MM.1S (cell line): ENCODE measurements around the gene EPG5.

Experiments used
- CTCF ChIP-seq: fragments of 300-600 bp; sonication (generic); IDR thresholded peaks from 2 replicates; pipeline ENCODE4 v1.5.1; 2016; ENCODE audit warnings: antibody characterized with exemption, low read length, mixed read lengths
- EZH2 ChIP-seq: fragments of 300-600 bp; sonication (generic); optimal IDR thresholded peaks from 2 replicates; pipeline ENCODE3; 2017; ENCODE audit warnings: low read depth, mild to moderate bottlenecking, antibody characterized with exemption, low read length, mixed read lengths
- EZH2phosphoT487 ChIP-seq: fragments of 300-600 bp; sonication (generic); IDR thresholded peaks from 2 replicates; pipeline ENCODE4 v1.6.1; 2018; ENCODE audit warnings: antibody characterized with exemption, low read length

DNA sequence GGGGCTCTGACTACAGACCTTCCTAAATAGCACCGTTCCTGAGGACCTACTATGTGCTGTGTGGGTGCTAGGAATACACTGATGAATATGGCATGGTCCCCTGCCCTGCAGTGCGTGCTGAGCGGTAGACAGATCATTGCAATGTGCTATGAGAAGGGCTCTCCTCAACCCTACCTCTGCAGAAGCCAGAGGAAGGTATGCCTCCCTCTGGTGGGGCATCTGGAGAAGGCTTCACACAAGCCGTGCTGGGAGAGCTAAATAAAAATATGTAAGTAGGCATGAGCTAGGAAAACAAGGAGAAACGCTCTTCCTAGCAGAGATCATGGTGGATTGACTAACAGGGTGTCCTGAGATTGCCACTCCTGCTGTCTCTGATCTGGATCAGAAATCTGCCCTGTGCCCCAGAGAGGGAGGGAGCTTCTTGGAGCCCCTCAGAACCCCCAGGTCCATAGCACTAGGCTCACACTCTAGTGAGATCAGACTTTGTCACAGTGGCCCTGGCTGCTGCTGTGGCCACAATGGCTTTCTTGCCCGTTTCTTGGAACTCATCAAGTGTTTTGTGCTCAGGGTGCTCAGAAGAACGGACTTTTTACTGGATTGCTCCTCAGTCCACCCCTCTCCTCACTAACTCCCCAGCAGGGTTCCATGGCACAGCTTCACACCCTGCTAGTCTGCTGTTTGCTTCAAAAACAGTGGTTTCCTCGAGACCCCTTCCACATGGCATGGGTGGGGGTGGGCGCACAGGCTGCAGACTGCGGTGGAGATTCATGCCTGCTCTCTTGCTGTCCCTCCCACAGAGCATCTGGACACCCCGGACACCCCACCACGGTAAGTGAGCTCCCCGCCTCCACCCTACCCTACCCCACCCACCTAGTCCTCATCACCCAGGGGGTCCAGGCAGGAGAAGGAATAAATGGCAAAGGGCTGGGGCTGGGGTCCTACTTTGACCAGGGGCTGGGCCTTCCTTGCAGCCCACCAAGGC lies 127.4 kb downstream of the EPG5 start:
- TF ChIP-seq EZH2phosphoT487 (no peak), EZH2 (no peak), CTCF (no peak)
